Non-pigmented ciliary epithelial cell (primary cell): ENCODE data around the gene ALKBH7.
"Not testable (repeated sequence)": the region's sequence is repeated elsewhere in the genome, so short reads cannot be mapped to it uniquely, and the experiment has no call there.

Experiments
- DNase-seq: peaks from one replicate; pipeline ENCODE4 v3.0.0-alpha.2; 2010; ENCODE audit warnings: low read depth

The ALKBH7 gene, protein sequence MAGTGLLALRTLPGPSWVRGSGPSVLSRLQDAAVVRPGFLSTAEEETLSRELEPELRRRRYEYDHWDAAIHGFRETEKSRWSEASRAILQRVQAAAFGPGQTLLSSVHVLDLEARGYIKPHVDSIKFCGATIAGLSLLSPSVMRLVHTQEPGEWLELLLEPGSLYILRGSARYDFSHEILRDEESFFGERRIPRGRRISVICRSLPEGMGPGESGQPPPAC

DNA sequence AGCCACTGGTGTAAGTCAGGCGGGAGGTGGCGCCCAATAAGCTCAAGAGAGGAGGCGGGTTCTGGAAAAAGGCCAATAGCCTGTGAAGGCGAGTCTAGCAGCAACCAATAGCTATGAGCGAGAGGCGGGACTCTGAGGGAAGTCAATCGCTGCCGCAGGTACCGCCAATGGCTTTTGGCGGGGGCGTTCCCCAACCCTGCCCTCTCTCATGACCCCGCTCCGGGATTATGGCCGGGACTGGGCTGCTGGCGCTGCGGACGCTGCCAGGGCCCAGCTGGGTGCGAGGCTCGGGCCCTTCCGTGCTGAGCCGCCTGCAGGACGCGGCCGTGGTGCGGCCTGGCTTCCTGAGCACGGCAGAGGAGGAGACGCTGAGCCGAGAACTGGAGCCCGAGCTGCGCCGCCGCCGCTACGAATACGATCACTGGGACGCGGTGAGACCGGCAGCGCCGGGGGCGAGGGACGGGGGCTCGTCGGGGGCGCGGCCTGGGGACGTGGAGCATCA lies at the start of gene ALKBH7:
ALKBH7 (plus strand) TSS at position 201 of the 502 bp plus-strand sequence; CDS start at position 228, 27 bp downstream.
- DNase-seq = peak; percentile 99

DNA sequence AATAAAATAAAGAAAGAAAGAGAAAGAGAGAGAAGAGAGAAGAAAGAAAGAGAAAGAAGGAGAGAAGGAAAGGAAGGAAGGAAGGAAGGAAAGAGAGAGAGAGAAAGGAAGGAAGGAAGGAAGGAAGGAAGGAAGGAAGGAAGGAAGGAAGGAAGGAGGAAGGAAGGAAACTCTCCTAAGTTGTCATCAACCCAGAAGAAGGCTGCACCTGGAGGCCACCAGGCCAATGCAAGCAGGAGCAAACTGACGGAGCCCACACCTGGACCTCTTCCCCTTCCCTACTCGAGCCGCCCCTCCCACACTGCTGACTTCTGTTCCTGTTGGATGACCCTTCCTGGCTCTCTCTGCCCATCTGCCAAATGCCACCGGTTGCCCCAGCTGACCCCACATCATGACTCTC lies 47.8 kb upstream of the ALKBH7 start:
- DNase-seq = no peak

DNA sequence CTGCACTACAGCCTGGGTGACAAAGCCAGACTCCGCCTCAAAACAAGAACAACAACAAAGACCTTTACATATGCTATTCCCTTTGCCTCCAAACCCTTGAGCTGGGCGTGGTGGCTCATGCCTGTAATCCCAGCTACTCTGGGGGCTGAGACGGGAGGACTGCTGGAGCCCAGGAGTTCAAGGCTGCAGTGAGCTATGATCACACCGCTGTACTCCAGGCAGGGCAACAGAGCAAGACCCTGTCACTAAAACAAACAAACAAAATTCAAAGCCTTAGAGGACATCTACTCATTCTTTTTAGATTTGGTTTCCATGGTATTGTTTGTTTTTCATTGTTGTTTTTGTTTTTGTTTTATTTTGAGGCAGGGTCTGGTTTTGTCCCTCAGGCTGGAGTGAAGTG lies 47.0 kb upstream of the ALKBH7 start:
- DNase-seq = no peak

DNA sequence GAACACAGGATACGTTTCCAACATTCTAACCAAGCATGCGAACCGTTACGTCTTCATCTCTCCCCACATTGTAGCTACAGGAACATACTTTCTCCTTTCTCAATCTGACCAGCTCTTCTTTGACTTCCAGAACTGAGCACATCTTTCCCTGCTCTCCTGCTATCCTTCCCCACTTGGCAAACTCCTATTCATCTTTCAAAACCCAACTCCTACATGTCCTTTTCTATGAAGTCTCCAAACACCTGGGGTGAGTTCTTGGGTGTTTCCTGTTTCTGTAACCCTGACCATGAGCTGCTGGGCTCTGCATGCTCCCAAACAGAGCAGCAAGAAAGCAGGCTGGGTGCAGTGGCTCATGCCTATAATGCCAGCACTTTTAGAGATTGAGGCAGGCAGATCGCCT lies 45.8 kb upstream of the ALKBH7 start:
- no peak for DNase-seq

DNA sequence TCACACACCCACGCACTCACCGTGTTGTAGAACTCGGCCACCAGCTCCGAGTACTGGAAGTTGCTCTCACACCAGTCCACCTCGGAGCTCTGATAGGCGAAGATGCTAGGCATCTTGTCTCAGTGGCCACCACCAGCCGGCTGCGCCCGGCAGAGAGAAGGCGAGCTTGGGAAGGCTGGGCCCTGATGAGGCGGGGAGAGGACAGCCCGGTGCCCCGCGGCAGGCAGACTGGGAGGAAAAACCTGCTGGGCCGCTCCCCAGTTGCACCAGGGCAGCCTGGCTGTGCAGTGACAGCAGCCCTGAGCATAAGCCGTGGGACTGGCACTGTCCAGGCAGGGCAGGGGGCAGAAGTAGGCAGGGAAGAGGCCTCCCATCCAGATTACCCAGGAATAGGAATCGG lies 39.2 kb upstream of the ALKBH7 start, which contains the start of gene ACER1:
ACER1 (minus strand) TSS at position 174 of the 400 bp plus-strand sequence; CDS start at position 113, 61 bp downstream.
- no peak for DNase-seq

DNA sequence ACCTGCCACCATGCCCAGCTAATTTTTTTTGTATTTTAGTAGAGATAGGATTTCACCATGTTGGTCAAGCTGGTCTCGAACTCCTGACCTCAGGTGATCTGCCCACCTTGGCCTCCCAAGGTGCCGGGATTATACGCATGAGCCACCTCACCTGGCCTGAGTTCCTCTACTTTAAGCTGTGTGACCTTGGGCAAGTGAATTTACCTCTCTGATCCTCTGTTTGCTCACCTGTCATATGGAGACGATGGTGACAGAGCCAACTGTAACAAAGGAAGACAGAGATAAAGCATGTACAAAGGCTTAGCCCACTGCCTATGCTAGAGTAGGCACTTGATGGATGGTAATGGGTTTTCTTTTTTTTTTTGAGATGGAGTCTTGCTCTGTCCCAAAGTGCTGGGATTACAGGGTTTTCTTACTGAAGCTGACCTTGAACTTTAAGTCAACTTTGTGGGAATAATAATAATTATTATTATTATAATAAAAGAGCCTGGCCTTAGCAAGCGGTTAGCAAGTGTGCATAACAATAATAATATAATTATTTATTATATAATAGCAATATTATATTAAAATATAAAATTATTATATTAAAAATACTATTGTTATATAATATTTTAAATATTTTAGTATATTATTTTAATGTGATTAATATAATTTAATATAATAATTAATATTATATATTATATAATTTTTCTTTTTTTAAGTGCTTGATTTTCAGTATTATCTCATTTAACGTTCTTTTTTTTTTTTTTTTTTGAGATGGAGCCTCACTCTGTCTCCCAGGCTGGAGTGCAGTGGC lies 37.9 kb upstream of the ALKBH7 start:
- DNase-seq = no peak

DNA sequence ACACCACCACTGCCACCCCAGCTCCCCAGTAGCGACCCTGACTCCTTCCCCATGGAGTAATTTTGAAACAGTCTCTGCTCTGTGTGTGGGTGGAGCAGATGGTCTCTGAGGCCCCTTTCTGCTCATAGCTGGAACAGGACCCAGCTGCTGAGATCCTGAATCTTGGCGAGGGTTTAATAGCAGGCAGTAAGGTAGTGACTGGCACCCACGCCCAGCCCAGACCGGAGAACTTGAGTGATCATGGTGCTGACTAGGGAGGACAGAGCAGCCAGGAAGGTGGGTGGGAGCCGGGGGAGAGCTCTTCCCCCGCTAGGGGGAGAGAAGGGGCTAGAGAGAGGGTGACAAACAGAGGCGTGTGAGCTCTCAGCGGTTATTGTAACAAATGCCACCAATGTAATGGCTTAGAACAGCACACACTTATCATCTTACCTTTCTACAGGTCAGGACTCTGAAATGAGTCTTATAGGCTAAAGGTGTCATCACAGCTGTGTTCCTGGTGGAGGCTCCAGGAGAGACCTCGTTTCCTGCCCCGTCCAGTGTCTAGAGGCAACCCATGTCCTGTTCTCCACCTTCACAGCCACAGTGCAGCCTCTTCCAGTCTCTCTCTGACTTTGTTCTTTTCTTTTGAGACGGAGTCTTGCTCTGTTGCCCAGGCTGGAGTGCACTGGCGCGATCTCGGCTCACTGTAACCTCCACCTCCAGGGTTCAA lies 31.9 kb upstream of the ALKBH7 start:
- no peak for DNase-seq

DNA sequence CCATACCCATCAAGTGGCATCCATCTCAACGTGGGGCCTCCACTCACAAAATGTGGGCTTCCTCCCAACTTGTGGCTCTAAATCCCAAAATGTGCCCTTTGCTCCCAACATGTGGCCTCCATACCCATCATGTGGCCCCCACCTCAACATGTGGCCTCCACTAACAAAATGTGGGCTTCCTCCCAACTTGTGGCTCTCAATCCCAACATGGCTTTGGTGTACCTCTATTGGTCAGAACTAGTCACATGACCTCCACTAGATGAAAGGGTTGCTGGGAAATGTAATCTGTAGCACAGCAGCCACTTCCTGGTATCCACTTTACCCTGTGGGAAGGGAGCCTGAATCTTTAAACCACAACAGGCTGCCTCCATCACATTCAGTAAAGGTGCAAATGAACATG lies 29.1 kb upstream of the ALKBH7 start:
- DNase-seq = no peak

DNA sequence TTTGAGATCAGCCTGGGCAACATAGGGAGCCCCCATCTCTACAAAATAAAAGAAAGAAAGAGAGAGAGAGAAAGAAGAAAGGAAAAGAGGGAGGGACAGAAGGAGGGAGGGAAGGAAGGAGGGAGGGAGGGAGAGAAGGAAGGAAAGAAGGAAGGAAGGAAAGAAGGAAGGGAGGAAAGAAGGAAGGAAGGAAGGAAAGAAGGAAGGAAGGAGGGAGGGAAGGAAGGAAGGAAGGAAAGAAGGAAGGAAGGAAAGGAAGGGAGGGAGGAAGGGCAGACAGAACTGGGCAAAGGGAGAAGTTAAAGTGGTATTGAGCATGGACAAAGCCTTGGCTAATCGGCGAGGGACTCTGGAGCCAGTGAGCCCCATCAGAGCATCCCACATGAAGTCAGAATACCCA lies 23.3 kb upstream of the ALKBH7 start:
- DNase-seq = not testable (repeated sequence)

DNA sequence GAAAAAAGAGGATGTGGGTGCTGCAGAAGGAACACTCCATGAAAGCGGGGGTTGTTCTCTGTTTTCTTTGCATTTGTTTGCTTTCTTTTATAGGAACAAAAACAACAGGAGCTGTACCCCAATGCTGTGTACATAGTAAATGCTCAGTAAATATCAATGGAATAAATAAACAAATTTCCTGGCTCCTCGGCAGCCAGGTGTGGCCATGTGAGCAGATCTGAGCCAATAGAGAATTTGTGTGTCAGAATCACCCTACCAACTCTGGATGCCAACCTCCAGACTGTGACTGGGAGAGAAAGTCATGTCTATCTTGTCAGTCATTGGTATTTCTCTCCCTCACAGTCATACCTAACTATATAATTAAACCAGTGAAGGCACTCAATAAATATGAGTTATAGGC lies 21.9 kb upstream of the ALKBH7 start:
- DNase-seq = no peak

DNA sequence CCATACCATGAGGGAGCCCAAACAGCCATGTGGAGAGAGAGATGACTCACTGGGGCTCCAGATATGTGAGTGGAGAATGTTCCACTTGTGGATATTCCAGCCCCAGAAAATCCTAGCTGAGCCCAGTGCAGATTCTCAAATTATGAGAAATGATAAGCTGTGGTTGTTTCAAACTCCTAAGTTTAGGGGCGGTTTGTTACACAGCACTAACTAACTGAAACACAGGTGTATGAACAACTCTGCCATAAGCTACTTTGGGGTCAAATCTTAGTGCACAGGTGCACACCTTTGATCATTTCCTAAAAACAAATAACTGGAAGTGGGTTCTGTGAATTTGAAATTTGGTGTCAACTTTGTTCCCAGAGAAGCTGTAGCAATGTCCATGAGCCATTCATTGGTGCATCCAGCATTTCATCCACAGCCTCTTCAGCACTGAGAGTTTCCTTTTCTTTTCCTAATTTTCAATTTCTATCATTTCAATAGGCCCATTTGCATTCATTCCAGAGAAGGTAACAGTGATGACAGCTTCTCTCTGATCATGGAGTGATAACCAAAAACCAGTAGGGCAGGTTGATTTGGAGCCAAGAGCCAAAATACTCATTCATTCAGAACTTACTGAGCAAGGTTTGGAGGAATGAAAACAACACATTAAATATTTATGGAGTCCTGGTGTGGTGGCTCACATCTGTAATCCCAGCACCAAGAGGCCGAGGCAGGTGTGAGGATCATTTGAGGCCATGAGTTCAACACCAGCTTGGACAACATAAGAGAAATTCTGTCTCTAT lies 20.0 kb upstream of the ALKBH7 start:
- DNase-seq = no peak

DNA sequence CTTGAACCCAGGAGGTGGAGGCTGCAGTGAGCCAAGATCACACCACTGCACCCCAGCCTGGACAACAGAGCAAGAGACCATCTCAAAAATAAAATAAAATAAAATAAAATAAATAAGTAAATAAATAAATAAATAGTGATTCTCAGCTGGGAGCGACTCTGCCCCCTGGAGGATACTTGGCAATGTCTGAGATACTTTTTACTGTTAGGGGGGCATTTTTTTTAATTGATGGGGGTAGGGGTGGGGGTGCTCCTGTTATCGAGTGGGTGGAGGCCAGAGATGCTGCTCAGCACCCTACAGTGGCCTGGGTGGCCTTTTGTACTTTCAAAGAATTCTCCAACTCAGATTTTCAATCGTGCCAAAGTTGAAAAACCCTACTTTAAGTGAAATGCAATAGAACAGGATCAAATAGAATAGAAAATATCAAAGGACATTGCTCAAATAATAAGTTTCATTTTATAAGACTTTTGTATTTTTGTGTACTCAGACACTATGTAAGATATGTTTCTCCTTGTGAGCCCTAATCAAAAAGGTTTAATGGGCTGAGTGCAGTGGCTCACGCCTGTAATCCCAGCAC lies 18.4 kb upstream of the ALKBH7 start:
- DNase-seq = no peak

DNA sequence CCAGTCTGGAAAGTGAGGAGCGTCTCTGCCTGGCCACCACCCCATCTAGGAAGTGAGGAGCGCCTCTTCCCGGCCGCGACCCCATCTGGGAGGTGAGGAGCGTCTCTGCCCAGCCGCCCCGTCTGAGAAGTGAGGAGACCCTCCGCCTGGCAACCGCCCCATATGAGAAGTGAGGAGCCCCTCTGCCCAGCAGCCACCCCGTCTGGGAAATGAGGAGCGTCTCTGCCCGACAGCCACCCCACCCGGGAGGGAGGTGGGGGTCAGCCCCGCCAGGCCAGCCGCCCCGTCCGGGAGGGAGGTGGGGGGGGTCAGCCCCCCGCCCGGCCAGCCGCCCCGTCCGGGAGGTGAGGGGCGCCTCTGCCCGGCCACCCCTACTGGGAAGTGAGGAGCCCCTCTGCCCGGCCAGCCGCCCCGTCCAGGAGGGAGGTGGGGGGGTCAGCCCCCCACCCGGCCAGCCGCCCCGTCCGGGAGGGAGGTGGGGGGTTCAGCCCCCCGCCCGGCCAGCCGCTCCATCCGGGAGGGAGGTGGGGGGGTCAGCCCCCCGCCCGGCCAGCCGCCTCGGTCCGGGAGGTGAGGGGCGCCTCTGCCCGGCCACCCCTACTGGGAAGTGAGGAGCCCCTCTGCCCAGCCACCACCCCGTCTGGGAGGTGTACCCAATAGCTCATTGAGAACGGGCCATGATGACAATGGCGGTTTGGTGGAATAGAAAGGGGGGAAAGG lies 17.1 kb upstream of the ALKBH7 start:
- DNase-seq = not testable (repeated sequence)

DNA sequence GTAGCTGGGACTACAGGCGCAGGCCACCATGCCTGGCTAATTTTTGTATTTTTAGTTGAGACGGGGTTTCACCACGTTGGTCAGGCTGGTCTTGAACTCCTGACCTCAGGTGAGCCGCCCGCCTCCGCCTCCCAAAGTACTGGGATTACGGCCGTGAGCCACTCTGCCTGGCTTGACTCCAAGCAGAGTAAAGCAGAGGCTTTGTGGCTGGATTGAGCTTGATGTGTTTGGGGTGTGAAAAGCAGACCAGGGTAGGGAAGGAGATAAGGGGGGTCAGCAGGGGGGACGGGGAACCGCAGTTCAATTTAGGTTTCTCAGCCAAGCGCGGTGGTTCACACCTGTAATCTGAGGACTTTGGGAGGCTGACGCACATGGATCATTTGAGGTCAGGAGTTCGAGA lies 15.4 kb upstream of the ALKBH7 start:
- no peak for DNase-seq

DNA sequence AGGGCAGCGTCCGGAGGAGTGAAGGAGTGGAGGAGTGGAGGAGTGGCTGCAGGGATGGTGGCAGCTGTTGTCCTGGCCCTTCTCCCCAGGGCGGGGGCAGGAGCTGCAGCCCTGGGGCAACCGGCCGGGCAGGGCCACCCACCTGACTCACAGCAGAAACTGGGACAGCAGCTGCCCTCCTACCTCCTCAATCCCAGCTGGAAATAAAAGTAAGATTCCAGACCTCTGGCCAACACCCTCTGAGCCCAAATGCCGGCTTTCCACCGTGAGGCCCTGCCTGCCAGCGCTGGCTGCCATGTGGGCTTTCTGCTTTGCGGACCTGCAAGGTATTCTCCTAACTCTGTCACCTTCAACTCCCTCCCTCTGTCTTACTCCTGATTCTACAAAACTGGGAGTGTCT lies 14.6 kb upstream of the ALKBH7 start:
- DNase-seq = no peak

DNA sequence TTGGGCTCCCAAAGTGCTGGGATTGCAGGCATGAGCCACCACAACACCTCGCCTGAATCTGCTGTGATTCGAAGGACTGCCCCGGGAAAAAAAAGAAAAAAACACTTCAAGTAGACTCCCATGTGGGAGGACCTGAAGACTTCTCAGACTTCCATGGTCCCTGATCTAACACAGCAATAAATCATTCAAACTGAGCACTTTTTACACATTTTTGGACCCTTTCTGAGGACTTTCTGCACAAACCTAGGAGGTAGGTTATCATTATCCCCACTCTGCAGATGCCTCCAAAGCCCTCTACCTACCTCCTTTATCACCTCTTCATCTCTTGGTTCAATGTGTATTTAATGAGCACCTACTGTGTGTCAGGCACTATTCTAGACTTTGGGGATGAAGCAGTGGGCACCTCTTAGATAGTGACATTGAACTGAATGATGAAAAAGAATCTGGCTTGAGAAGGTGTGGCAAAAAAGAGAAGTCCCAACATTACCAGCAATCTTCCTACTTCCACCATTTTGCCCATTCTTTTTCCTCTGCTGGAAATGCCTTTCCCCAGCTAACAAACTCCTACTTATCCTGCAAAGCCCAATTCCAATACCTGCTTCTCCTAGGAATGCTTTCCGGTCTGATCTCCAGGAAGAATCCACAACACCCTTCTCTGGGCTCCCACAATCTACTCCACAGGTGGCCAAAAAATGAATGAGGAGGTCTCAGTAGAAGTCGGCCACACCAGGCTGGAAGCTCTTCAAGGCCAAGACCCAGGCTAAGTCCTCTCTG lies 12.8 kb upstream of the ALKBH7 start:
- DNase-seq = no peak

DNA sequence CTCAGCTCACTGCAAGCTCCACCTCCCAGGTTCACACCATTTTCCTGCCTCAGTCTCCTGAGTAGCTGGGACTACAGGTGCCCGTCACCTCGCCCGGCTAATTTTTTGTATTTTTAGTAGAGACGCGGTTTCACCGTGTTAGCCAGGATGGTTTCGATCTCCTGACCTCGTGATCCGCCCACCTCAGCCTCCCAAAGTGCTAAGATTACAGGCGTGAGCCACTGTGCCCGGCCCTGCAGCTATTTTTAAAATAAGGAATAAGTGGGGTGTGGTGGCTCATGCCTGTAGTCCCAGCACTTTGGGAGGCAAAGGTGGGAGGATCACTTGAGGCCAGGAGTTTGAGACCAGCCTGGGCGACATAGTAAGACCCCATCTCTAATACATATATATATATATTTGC lies 12.1 kb upstream of the ALKBH7 start:
- DNase-seq = not testable (repeated sequence)

DNA sequence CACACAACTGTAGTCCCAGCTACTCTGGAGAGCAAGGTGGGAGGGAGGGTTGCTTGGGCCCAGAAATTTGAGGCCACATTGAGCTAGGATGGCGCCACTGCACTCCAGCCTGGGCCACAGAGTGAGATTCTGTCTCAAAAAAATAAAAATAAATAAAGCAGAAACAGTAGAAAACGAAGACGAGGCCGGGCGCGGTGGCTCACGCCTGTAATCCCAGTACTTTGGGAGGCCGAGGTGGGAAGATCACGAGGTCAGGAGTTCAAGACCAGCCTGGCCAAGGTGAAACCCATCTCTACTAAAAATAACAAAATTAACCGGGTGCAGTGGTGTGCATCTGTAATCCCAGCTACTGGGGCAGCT lies 11.8 kb upstream of the ALKBH7 start:
- DNase-seq = not testable (repeated sequence)

DNA sequence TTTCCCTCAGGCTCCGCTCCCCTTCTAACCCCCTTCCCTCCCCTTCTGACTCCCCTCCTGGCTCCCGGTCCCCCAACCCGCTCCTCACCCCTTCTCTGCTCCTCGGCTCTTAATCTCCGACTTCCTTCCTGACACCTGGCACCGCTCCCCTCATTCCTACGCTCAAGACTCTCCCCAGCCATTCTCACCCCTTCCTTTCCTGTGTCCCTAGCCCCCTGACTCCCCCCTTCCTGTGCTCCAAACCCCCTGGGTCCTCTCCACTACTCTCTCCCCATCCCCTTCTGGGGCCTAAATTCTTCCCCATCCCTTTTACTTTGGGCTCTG lies 10.6 kb upstream of the ALKBH7 start:
- no peak for DNase-seq

DNA sequence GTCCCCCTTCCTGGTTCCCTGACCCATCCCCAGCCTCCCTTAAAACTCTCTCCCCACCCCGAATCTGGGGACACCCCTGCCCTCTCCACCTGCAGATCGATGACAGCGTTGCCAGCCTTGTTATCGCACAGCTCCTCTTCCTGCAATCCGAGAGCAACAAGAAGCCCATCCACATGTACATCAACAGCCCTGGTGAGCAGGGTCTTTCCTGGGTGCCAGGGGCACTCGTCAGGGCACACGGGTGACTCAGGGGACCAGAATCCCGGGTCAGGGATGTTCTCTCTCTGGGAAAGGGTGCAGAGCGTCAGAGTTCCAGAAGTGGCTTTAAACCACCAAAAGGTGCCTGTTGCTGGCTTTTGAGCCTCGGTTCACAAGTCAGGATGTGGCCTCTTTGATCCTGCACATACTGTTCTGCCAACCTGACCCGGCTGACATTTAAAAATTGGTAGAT lies 10.2 kb upstream of the ALKBH7 start:
- DNase-seq = no peak
